Keratinocyte (primary cell): ENCODE data around the gene ANKRD31. TPM values are rescaled to one million over a fixed set of nuclear protein-coding genes. Genes with fewer than 3 reads are reported as not detected.

Experiments used
- DNase-seq: peaks from one replicate; pipeline ENCODE4 v3.0.0-alpha.2; 2011; ENCODE audit warnings: low read depth, missing footprints, low spot score
- FAIRE-seq: peaks from 2 replicates; lab custom pipeline; 2011; peaks lifted over from hg19 to GRCh38; lab: Jason Lieb, UNC
- H2AFZ ChIP-seq: 2 replicates; pipeline ENCODE4 v1.6.0; 2012; ENCODE audit warnings: low read length, control low read depth, inconsistent platforms; ENCODE audit not compliant: control insufficient read depth
- H3K27ac ChIP-seq: 2 replicates; pipeline ENCODE4 v1.5.1; 2011; ENCODE audit warnings: low read length; ENCODE audit not compliant: control insufficient read depth, insufficient read depth
- H3K27me3 ChIP-seq: 3 replicates; pipeline ENCODE4 v1.6.0; 2011; ENCODE audit warnings: low read length; ENCODE audit not compliant: control insufficient read depth, insufficient read depth; ENCODE audit errors: extremely low read depth
- H3K36me3 ChIP-seq, 2 experiments: 2 replicates in 1 of 2; 3 replicates in 1 of 2; pipeline ENCODE4 v1.5.1; 2011; ENCODE audit warnings: low read length in 2 of 2, mild to moderate bottlenecking in 1 of 2; ENCODE audit not compliant: control insufficient read depth in 2 of 2, insufficient read depth in 2 of 2; ENCODE audit errors: extremely low read depth in 1 of 2
- H3K4me1 ChIP-seq: 3 replicates; pipeline ENCODE4 v1.5.1; 2011; ENCODE audit warnings: low read length; ENCODE audit not compliant: control insufficient read depth, insufficient read depth; ENCODE audit errors: extremely low read depth
- H3K4me2 ChIP-seq: 3 replicates; pipeline ENCODE4 v1.6.0; 2011; ENCODE audit warnings: low read depth, low read length; ENCODE audit not compliant: control insufficient read depth, insufficient read depth; ENCODE audit errors: extremely low read depth
- H3K4me3 ChIP-seq, 3 experiments: fragments of 200-600 bp in 1 of 3; sonication (generic) in 1 of 3; 2 replicates in 2 of 3; 3 replicates in 1 of 3; pipeline ENCODE4 v1.5.1; 2011 to 2016; ENCODE audit warnings: low read length in 3 of 3, mild to moderate bottlenecking in 3 of 3, control low read depth in 2 of 3, inconsistent platforms in 1 of 3, low read depth in 1 of 3, mixed read lengths in 1 of 3, mixed run types in 1 of 3, moderate library complexity in 1 of 3; ENCODE audit not compliant: control insufficient read depth in 2 of 3, insufficient read depth in 2 of 3; ENCODE audit errors: extremely low read depth in 1 of 3
- H3K79me2 ChIP-seq: 2 replicates; pipeline ENCODE4 v1.6.0; 2012; ENCODE audit warnings: low read length; ENCODE audit not compliant: control insufficient read depth, insufficient read depth
- H3K9ac ChIP-seq: 3 replicates; pipeline ENCODE4 v1.6.0; 2011; ENCODE audit warnings: low read length; ENCODE audit not compliant: control insufficient read depth, insufficient read depth; ENCODE audit errors: extremely low read depth
- H3K9me1 ChIP-seq: 3 replicates; pipeline ENCODE4 v1.6.0; 2011; ENCODE audit warnings: low read length; ENCODE audit not compliant: control insufficient read depth, insufficient read depth; ENCODE audit errors: extremely low read depth
- H3K9me3 ChIP-seq: 2 replicates; pipeline ENCODE4 v1.5.1; 2012; ENCODE audit warnings: low read depth, low read length; ENCODE audit not compliant: control insufficient read depth
- H4K20me1 ChIP-seq: 3 replicates; pipeline ENCODE4 v1.6.0; 2011; ENCODE audit warnings: low read length; ENCODE audit not compliant: control insufficient read depth, insufficient read depth; ENCODE audit errors: extremely low read depth
- CTCF ChIP-seq, 3 experiments: IDR thresholded peaks in 1 of 3; conservative IDR thresholded peaks in 1 of 3; optimal IDR thresholded peaks in 1 of 3; 2 replicates in 2 of 3; 3 replicates in 1 of 3; pipeline versions ENCODE3 to v1.5.1; 2011; ENCODE audit warnings: low read length in 3 of 3, mild to moderate bottlenecking in 3 of 3, moderate library complexity in 2 of 3, control low read depth in 1 of 3, inconsistent platforms in 1 of 3; ENCODE audit not compliant: insufficient read depth in 2 of 3; ENCODE audit errors: extremely low read depth in 1 of 3
- EZH2 ChIP-seq: IDR thresholded peaks from one replicate; pipeline ENCODE4 v1.6.1; 2012; ENCODE audit warnings: inconsistent platforms, mild to moderate bottlenecking, low read length, moderate library complexity
- dilution Hi-C: fragments of 300-500 bp; cut with MboI; formaldehyde crosslinking; loops from one replicate; pipeline ENCODE4 v1.7.0; 2020; ENCODE audit warnings: low sequenced_read_pairs; ENCODE audit not compliant: extremely low pct_ligation_motif_present
- polyA plus RNA-seq, 5 experiments: library from polyadenylated mRNA; depleted of rRNA in 3 of 5; stranded (reverse) in 3 of 5; stranded (forward) in 1 of 5; unstranded in 1 of 5; fragments of >200 nt; gene quantifications; 1 replicate in 1 of 5; 2 replicates in 3 of 5; 3 replicates in 1 of 5; pipeline versions ENCODE4 v1.2.1 to v1.2.3, GENCODE V29; 2011 to 2012; ENCODE audit warnings: missing spikeins in 2 of 5, low read depth in 1 of 5, low replicate concordance in 1 of 5

Gene ANKRD31
- polyA plus RNA-seq, 1 donor (not counting 4 experiments of a cell fraction or from before 2014, with no cell fraction given) = 0.18 TPM

GRCh38 chr5:75078027-75078426 lies 158.7 kb downstream of the ANKRD31 start:
- no peaks in the 10 kb centered on the region for H3K79me2 ChIP-seq
- H3K9me1 ChIP-seq = no peaks in the 10 kb centered on the region
- H3K27me3 ChIP-seq = no peaks in the 10 kb centered on the region
- FAIRE-seq (no peak), DNase-seq (no peak)
- H3K4me2 ChIP-seq = no peak overlapping the region
- H3K36me3 ChIP-seq = no peaks in the 10 kb centered on the region
- no peak overlapping the region for H3K4me3 ChIP-seq
- dilution Hi-C loops = no loop called here
- no peak for TF ChIP-seq EZH2
- TF ChIP-seq CTCF (optimal IDR thresholded peaks at IDR 0.05 in 1 of 3, IDR thresholded peaks at IDR 0.05 in 1 of 3, conservative IDR thresholded peaks at IDR 0.05 in 1 of 3; ENCODE audit: extremely low read depth in 1 of 3, insufficient read depth in 2 of 3, low read length in 3 of 3) = no peak
- no peak overlapping the region for H3K27ac ChIP-seq
- H3K9me3 ChIP-seq = no peaks in the 10 kb centered on the region
- no peak overlapping the region for H2AFZ ChIP-seq
- no peaks in the 10 kb centered on the region for H4K20me1 ChIP-seq
- H3K4me1 ChIP-seq = no peaks in the 10 kb centered on the region
- H3K9ac ChIP-seq = no peak overlapping the region

DNA sequence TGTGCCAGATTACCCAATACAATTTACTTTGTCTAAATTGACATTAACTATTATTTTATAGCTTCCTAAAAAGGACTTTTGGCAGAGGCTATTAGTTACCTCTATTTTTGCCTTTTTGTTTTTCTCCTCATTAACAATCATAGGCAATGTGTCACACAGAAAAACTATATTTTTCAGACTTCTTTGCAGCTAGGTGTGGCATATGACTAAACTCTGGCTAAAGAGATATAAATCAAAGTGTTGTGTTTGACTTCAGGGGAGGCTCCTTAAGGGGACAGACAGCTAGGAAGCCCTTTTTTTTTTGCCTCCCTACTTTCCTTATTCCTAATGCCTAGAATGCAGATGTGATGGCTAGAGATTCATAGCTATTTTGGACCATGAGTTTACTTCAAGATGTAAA lies 164.6 kb downstream of the ANKRD31 start:
- no peak for FAIRE-seq
- no peaks in the 10 kb centered on the region for H3K9me3 ChIP-seq
- no peaks in the 10 kb centered on the region for H3K27me3 ChIP-seq
- H3K4me3 ChIP-seq = no peak overlapping the region
- TF ChIP-seq CTCF (optimal IDR thresholded peaks at IDR 0.05 in 1 of 3, IDR thresholded peaks at IDR 0.05 in 1 of 3, conservative IDR thresholded peaks at IDR 0.05 in 1 of 3; ENCODE audit: extremely low read depth in 1 of 3, insufficient read depth in 2 of 3, low read length in 3 of 3) (no peak), EZH2 (no peak)
- no peaks in the 10 kb centered on the region for H3K79me2 ChIP-seq
- H3K4me1 ChIP-seq = no peaks in the 10 kb centered on the region
- no peak for DNase-seq
- no peak overlapping the region for H3K9ac ChIP-seq
- no peak overlapping the region for H2AFZ ChIP-seq
- H3K4me2 ChIP-seq = no peak overlapping the region
- no peaks in the 10 kb centered on the region for H3K9me1 ChIP-seq
- H3K36me3 ChIP-seq = no peaks in the 10 kb centered on the region
- no peak overlapping the region for H3K27ac ChIP-seq
- H4K20me1 ChIP-seq = no peaks in the 10 kb centered on the region
- dilution Hi-C loops = no loop called here
